OCI-LY3 (cell line): ENCODE measurements around the gene GIMD1.

Experiments
- H2AFZ ChIP-seq: fragments of 200-600, 300-600 bp; shearing (Covaris generic); 2 replicates; pipeline ENCODE4 v1.6.0; 2014; ENCODE audit warnings: antibody characterized with exemption, low read depth, low read length
- H3K27ac ChIP-seq: fragments of 200-600, 300-600 bp; sonication (generic); 2 replicates; pipeline ENCODE4 v1.5.1; 2014; ENCODE audit warnings: mild to moderate bottlenecking, low read length, moderate library complexity, mixed read lengths
- H3K27me3 ChIP-seq: fragments of 200-600, 300-600 bp; sonication (generic); 2 replicates; pipeline ENCODE4 v1.6.1; 2014; ENCODE audit warnings: low read depth, low read length, mixed read lengths
- H3K36me3 ChIP-seq: fragments of 200-600, 300-600 bp; sonication (generic); replicated peaks from 2 replicates; pipeline ENCODE3; 2014; ENCODE audit warnings: low read depth, low read length, mixed read lengths
- H3K4me1 ChIP-seq: fragments of 300-600, 200-600 bp; sonication (generic); 2 replicates; pipeline ENCODE4 v1.6.1; 2014; ENCODE audit warnings: low read length, mixed read lengths
- H3K4me2 ChIP-seq: fragments of 200-600, 300-600 bp; sonication (generic); 2 replicates; pipeline ENCODE4 v1.6.1; 2014; ENCODE audit warnings: low read length, mixed read lengths
- H3K4me3 ChIP-seq: fragments of 300-600, 200-600 bp; sonication (generic); 2 replicates; pipeline ENCODE4 v1.5.1; 2014; ENCODE audit warnings: antibody characterized with exemption, mild to moderate bottlenecking, low read length, moderate library complexity
- H3K79me2 ChIP-seq: fragments of 300-600, 200-600 bp; shearing (Covaris generic); 2 replicates; pipeline ENCODE4 v1.6.1; 2014; ENCODE audit warnings: mild to moderate bottlenecking, low read length, mixed read lengths
- H3K9ac ChIP-seq: fragments of 300-600, 200-600 bp; shearing (Covaris generic); 2 replicates; pipeline ENCODE4 v1.6.0; 2014; ENCODE audit warnings: mild to moderate bottlenecking, low read length, moderate library complexity
- H3K9me3 ChIP-seq: fragments of 200-600, 300-600 bp; shearing (Covaris generic); 2 replicates; pipeline ENCODE4 v1.6.1; 2014; ENCODE audit warnings: low read length, mixed read lengths; ENCODE audit not compliant: insufficient read depth
- H4K20me1 ChIP-seq: fragments of 200-600, 300-600 bp; sonication (generic); 2 replicates; pipeline ENCODE4 v1.6.1; 2016; ENCODE audit warnings: low read length, mixed read lengths; ENCODE audit not compliant: insufficient read depth
- CTCF ChIP-seq: fragments of 200-600, 300-600 bp; sonication (generic); IDR thresholded peaks from 2 replicates; pipeline ENCODE4 v1.5.1; 2014; ENCODE audit warnings: antibody characterized with exemption, low read length, low read depth
- EZH2phosphoT487 ChIP-seq: fragments of 200-600 bp; shearing (Covaris generic); IDR thresholded peaks from 2 replicates; pipeline ENCODE4 v1.6.1; 2018; ENCODE audit warnings: antibody characterized with exemption, mixed run types, low read depth

The GIMD1 gene

GRCh38 chr4:106343865-106344646 is 24.5 kb downstream of the GIMD1 start:
- peaks cover 44% of the 10 kb centered on the region for H3K79me2 ChIP-seq
- no peak overlapping the region for H3K27ac ChIP-seq
- H3K4me1 ChIP-seq, result no peaks in the 10 kb centered on the region
- TF ChIP-seq CTCF (no peak), EZH2phosphoT487 (no peak)
- no peaks in the 10 kb centered on the region for H3K27me3 ChIP-seq
- H3K9ac ChIP-seq, result no peak overlapping the region
- H4K20me1 ChIP-seq, result peaks cover 8% of the 10 kb centered on the region
- H2AFZ ChIP-seq, result no peak overlapping the region
- no peaks in the 10 kb centered on the region for H3K9me3 ChIP-seq
- H3K4me2 ChIP-seq, result no peak overlapping the region
- H3K4me3 ChIP-seq, result no peak overlapping the region
- H3K36me3 ChIP-seq, result peaks cover 27% of the 10 kb centered on the region

- Histone ChIP-seq H3K79me2 (peaks cover 44% of the 10 kb centered on the region), H4K20me1 (peaks cover 8% of the 10 kb centered on the region), H3K27ac (no peak overlapping the region), H3K36me3 (peaks cover 33% of the 10 kb centered on the region), H3K9me3 (no peaks in the 10 kb centered on the region), H3K9ac (no peak overlapping the region), H3K4me2 (no peak overlapping the region), H3K4me3 (no peak overlapping the region), H2AFZ (no peak overlapping the region), H3K27me3 (no peaks in the 10 kb centered on the region), H3K4me1 (no peaks in the 10 kb centered on the region)
- TF ChIP-seq EZH2phosphoT487, result no peak
- no peak for TF ChIP-seq CTCF
These were observed 27.8 kb downstream of the GIMD1 start for GRCh38 chr4:106340774-106341173.

GRCh38 chr4:106339431-106339830 is 29.1 kb downstream of the GIMD1 start:
- no peak overlapping the region for H3K4me3 ChIP-seq
- no peak overlapping the region for H3K4me2 ChIP-seq
- peaks cover 37% of the 10 kb centered on the region for H3K36me3 ChIP-seq
- H3K79me2 ChIP-seq, result peaks cover 41% of the 10 kb centered on the region
- TF ChIP-seq EZH2phosphoT487 (no peak), CTCF (no peak)
- no peaks in the 10 kb centered on the region for H3K4me1 ChIP-seq
- no peak overlapping the region for H3K27ac ChIP-seq
- H2AFZ ChIP-seq, result no peak overlapping the region
- H3K27me3 ChIP-seq, result no peaks in the 10 kb centered on the region
- H3K9ac ChIP-seq, result no peak overlapping the region
- H3K9me3 ChIP-seq, result no peaks in the 10 kb centered on the region
- peaks cover 8% of the 10 kb centered on the region for H4K20me1 ChIP-seq

GRCh38 chr4:106338671-106339070 is 29.9 kb downstream of the GIMD1 start:
- Histone ChIP-seq H3K79me2 (peaks cover 34% of the 10 kb centered on the region), H3K36me3 (peaks cover 40% of the 10 kb centered on the region), H3K9me3 (no peaks in the 10 kb centered on the region), H3K4me3 (no peak overlapping the region), H2AFZ (no peak overlapping the region), H3K27ac (no peak overlapping the region), H3K4me2 (no peak overlapping the region), H4K20me1 (peaks cover 8% of the 10 kb centered on the region), H3K4me1 (no peaks in the 10 kb centered on the region), H3K27me3 (no peaks in the 10 kb centered on the region), H3K9ac (no peak overlapping the region)
- TF ChIP-seq EZH2phosphoT487 (no peak), CTCF (no peak)
